Measurements from ENCODE around the gene PLXNA4.
"Not testable (repeated sequence)": the region's sequence is repeated elsewhere in the genome, so short reads cannot be mapped to it uniquely, and the experiment has no call there.

The PLXNA4 gene, protein sequence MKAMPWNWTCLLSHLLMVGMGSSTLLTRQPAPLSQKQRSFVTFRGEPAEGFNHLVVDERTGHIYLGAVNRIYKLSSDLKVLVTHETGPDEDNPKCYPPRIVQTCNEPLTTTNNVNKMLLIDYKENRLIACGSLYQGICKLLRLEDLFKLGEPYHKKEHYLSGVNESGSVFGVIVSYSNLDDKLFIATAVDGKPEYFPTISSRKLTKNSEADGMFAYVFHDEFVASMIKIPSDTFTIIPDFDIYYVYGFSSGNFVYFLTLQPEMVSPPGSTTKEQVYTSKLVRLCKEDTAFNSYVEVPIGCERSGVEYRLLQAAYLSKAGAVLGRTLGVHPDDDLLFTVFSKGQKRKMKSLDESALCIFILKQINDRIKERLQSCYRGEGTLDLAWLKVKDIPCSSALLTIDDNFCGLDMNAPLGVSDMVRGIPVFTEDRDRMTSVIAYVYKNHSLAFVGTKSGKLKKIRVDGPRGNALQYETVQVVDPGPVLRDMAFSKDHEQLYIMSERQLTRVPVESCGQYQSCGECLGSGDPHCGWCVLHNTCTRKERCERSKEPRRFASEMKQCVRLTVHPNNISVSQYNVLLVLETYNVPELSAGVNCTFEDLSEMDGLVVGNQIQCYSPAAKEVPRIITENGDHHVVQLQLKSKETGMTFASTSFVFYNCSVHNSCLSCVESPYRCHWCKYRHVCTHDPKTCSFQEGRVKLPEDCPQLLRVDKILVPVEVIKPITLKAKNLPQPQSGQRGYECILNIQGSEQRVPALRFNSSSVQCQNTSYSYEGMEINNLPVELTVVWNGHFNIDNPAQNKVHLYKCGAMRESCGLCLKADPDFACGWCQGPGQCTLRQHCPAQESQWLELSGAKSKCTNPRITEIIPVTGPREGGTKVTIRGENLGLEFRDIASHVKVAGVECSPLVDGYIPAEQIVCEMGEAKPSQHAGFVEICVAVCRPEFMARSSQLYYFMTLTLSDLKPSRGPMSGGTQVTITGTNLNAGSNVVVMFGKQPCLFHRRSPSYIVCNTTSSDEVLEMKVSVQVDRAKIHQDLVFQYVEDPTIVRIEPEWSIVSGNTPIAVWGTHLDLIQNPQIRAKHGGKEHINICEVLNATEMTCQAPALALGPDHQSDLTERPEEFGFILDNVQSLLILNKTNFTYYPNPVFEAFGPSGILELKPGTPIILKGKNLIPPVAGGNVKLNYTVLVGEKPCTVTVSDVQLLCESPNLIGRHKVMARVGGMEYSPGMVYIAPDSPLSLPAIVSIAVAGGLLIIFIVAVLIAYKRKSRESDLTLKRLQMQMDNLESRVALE (N-terminal part only)

DNA sequence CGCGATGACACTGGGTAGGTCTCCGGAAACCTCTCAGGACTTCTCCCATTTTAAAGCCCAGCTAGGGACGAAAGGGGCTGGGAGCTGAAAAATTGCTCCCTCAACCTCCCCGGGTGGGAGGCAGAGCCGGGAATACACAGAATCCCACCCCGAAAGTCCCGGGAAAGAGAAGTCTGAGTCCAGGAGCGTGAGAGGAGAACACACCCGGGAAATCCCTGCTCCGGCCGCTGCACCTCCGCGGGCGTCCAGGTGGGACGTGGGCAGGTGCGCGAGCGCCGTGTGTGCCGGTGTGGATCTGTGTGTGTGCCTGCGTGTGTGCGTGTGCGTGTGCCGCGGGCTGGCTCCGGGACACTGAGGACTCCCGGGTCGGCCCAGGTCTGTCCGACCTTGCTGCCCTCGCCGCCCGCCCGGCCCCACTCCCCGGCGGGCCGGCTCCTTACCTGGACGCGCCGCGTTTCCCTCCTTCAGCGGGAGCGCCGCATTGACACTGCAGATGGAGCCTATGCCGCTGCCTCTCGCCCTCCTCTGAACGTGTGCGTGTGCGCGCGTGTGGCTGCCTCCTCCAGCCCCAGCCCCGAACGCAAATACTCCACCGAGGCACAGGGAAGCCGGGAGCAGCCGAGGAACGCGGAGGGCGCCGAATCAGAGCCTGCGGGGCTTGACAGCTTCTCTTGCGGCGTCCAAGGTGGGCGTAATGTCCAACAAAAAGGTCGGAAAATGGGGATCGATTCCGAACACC lies at the start of gene PLXNA4:
Gene PLXNA4, minus strand, starts transcription at position 489 of the 739 bp plus-strand sequence. CDS start 67,777 bp downstream, outside the sequence.
- no peak for DNase-seq (ENCODE audit: low spot score)

DNA sequence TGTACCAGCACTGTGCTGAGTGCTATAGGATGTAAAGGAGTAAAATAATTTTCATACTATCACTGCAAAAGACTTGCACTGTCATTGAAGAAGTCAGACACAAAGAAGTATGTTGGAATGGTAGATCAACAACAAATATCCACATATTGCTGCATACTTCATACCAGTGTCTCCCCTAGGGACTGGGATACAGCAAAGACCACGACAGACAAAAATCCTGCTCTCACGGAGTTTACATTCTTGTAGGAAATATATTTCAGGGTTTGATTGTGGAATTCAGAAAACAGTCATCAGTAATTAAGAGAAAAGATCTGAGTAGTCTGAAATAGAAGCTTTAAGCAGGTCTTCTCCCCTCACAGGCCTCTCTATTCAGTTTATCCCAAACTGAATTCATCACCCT lies 49.4 kb upstream of the PLXNA4 start:
- no peak for DNase-seq (ENCODE audit: low spot score)

DNA sequence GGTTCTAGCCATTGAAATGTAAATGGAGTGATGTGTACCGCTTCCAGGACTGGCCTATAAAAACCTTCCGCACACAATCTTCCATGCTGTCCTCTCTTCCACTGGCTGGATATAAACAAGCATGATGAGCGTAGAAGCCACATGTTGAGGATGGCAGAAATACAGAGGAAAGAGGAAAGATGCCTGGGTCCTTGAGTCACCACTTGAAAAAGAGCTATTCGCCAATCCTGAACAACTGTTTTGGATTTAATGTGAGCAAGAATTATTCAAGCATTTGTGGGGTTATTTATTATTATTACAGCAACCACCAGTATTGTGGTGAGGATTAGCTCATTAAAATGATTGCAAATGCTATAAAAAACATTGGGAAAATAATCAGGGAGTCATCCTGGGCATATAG lies 45.8 kb upstream of the PLXNA4 start:
- DNase-seq (ENCODE audit: low spot score): no peak

DNA sequence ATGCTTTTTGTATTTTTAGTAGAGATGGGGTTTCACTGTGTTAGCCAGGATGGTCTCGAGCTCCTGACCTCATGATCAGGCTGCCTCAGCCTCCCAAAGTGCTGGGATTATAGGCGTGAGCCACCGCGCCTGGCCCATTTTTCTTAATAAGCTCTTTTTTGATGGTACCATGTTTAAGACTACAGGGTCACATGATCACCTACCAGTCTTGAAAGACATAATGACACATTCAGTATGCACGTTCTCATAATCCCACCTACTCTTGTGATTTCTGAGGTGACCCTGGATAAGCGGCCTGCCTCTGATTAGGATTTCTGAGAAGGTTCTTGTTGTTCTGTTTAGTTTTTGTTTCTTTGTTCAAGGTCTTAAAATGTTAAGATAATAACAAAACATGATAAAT lies 43.7 kb upstream of the PLXNA4 start:
- no peak for DNase-seq (ENCODE audit: low spot score)

DNA sequence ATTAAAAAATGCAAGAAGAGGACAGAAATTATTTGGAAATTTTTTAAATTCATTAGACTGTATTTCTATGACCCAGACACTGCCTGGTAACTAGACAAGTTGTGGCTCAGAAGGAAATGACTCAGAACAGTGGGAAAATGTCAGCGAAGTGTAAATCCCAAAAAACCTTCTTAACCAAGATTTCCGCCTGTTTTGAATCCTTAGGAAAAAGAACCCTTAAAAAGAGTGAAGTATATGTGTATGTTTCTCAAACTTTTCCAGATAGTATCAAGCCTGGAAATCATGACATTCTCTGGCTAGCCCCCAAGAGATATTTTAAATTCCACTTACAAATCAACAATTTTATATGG lies 42.7 kb upstream of the PLXNA4 start:
- no peak for DNase-seq (ENCODE audit: low spot score)

DNA sequence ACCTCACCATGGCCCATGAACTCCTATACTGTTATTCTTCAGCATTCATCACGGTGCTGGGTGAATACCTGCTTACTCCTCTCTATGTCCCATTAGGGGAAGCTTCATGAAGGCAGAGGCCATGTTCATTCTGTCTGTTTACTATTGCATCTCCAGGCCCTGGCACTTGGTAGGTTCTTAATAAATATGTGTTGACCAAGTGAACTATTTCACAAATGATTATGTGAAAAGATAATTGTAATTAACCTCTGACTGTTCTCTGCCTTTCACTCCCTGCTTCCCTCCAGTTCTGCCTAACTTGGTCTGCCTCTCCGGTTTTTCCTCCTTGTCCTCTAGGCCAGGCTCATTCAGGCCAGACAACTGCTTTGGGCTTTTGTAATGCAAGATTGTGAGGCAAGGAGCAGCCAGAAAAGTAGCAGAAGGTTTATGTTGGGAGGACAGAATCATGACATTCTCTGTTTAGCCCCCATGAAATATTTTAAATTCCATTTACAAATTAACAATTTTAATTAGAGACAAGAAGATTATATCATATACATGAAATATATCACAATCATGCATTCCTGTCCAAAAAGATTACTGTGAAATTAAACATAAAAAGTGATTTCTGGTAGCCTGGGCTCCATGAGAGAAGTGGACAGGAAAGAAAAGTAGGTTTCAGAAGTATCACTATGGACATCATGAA lies 42.1 kb upstream of the PLXNA4 start:
- no peak for DNase-seq (ENCODE audit: low spot score)

DNA sequence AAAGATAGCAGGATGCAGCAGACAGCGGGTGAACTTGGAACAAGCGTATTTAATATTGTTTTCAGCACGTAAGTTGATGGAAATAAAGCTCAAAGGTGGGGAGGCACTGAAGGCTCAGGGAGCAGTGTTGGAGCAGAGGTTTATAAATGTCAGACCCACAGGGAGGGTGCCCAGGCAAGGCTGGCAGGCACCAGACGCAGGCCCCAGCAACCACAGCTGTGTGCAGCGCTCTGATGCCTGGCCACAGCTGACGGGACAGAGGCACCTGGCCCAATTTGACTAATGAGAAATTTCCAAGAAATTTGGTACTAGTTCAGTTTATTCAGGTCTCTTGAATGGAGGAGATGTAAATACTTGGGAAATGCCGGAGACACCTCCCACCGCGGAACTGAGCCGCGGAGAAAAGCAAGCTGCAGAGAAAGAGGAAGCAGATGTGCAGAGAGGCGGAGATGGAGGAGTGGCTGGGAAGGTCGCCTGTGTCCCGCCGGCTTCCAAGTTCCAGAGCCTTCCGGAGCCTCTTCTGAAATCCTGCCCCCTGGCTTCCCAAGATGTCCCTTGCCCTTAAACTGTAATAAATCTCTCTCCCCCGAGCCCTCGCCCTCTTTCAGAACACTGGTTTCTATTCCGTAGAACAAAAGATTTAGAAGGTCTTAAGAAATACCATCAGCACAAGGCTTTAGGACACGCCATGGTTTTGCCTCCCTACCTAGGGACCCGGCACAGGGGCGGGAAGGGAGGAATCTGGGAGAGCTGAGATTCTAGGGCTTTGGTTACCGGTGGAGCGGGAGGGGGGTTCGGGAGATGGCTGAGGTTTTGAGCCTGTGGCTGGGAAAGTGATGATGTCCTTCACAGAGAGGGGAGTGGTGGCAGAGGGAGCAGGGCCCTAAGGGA lies 38.4 kb upstream of the PLXNA4 start:
- DNase-seq (ENCODE audit: low spot score): no peak

DNA sequence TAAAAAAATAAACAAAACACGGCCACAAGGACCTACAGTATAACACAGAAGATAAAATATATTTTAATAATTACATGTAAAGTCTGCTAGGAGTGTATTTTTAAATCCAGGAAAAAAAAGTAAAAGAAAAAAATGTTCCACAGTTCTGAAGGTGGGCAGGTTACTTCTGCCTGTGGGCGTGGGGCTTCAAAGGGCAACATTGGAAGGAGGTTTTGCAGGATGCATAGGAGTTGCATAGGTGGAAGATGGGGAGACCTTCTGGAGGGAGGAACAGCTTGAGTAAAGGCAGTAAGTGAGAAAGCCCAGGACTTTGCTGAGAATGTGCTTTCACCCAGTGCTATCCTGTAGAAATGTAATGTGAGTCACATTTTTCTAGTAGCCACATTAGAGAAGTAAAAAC lies 37.5 kb upstream of the PLXNA4 start:
- no peak for DNase-seq (ENCODE audit: low spot score)

DNA sequence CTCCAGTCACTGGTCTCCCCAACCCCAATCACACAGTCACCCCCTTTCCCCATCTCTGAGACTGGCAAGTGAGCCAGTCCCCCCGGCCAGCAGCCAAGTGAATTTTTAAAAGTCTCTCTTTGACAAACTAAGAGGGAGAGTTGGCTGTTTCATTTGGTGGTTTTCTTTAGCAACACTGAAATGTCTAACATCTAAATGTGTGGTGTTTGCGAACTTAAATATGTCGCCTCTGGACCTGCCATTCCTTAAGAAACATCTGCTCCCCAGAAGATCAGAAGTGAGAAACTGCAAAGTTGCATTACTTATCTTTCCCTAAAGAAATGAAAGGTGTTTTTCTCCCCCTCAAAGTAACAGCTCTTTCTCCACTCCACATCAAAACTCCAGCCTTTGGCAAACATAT lies 34.7 kb upstream of the PLXNA4 start:
- DNase-seq (ENCODE audit: low spot score): no peak

DNA sequence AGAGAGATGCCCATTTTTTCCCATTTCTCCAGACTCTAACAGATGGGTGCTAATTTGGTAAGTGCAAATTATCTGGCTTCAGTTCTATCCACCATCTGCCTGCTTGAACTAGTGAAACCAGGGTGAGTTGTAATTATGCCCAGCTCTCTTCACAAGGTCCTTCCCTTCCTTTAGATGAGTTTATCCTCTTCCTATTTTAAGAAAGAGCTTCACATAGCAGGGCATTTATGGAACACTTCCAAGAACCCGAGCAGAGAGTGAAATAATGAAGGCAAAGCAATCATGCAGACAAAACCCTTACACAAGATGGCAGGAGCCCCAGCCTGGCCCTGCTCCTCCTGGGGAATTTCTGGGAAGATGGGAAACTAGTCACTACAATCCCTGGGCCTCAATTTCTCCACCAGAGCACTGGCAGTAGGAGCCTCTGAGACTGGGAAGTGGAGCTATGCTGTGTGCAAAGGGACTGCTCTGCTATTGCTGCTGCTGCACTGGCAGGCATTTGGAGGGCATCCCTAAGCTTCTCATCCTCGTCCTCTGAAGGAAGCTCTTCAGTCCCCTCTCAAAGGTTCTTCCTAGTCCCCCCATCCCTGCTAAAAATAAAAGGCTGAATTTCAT lies 33.7 kb upstream of the PLXNA4 start:
- no peak for DNase-seq (ENCODE audit: low spot score)

DNA sequence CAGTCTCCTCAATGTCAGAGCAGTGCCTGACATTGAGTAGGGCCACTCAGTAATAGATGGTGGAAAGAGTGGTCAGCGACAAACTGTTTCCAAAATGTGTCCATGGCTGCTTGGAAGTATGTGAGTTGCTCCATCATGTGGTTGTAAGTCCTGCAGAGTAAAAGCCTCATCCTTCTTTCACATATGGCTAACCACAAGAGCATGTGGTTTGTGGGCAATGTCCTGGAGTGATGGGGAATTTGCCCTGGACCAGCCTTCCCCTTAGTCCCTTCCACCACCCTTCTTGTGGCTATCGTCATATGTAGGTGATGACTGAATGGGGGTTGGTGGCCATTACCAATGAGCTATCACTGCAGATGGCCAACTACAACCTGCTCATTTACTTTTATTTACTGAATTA lies 33.0 kb upstream of the PLXNA4 start:
- no peak for DNase-seq (ENCODE audit: low spot score)

DNA sequence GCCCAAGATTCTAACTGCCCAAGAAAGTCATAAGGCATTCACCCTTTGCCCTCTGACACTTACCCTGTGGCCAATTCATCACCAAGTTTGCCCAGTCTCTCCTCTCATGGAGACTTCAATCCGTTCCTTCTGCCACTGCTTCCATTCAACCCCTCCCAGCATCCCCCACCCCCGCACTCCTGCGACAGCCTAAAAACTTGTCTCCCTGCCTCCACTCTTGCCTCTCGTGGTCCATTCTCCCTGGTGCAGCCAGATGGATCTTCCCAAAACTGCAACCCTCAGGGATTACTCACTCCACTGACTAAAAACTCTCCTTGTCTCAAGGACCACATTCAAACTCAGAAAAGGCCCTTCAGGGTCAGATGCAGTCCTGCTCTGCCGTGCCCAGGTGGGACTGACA lies 32.3 kb upstream of the PLXNA4 start:
- DNase-seq (ENCODE audit: low spot score): no peak

DNA sequence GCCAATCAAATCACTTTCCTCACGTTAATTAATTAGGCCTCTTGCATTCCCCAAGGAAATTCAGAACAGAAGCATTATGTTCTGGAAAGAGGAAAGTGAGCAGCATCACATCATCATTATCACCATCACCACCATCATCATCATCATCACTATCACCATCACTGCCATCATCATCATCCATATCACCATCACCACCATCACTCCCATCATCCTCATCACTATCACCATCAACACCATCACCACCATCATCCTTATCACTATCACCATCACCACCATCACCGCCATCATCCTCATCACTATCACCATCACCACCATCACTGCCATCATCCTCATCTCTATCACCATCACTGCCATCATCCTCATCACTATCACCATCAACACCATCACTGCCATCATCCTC lies 31.4 kb upstream of the PLXNA4 start:
- no peak for DNase-seq (ENCODE audit: low spot score)

DNA sequence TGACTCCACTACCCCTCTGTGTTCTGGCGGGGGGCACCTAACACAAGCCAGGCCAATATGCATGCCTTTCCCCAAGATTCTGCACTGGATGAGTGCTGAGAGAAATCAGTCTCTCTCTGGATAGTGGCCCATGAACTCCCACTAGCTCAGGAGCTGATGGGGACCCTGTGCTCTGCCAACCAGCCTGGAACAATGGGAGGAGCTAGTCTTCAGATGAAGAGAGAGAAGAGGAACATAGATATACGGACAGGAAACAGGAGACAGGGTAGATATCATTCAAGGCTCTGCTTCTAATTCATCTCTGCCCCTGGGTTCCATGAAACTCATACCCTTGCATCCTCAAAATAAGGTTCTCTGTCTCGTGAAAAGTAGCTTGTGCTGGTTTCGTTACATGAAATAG lies 27.9 kb upstream of the PLXNA4 start:
- no peak for DNase-seq (ENCODE audit: low spot score)

DNA sequence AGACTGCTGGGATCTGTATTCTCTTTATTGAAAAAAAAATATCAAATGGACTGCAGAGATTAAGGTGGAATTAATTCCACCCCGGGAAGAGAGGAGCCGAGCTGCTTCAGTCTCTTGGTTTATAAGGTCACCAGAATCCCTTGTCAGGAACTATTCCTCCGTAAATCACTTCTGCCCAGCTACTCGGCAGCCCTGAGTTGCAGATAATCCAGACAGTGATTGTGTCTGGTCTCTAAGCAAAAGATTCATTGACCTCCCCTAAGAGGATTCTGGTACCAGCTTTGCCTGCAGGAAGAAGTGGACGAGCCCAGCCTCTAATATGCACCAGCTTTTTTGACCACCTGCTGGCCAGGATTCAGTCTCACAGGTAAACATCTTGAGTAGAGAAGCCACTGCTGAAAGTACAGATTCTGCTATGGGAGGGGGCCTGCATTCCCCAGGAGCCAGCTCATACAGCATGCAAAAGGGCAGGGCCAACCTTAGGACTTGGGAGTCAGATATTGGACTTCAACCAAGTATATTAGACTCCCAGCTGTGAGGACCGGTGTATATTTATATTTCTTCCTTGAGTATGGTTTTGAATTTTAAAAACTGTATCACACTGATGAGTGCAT lies 27.1 kb upstream of the PLXNA4 start:
- no peak for DNase-seq (ENCODE audit: low spot score)

DNA sequence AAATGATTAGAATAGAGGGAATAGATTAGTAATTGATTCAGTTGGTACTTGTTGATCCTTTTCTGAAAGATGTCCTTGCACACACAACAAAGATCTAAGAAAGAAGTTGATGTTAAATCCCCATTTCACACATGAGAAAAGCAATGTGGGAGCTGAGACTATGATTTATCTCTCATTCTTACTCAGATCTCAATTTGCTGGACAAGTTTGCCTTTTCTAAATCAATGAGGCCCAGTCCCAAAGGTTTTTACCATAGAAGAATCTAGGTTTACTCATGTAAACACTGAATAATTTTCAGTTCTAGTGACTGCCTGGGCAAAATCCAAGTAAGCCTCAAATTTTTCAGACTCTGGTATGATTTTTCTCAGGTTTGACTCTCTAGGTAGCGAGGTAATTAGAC lies 25.5 kb upstream of the PLXNA4 start:
- DNase-seq (ENCODE audit: low spot score): no peak

DNA sequence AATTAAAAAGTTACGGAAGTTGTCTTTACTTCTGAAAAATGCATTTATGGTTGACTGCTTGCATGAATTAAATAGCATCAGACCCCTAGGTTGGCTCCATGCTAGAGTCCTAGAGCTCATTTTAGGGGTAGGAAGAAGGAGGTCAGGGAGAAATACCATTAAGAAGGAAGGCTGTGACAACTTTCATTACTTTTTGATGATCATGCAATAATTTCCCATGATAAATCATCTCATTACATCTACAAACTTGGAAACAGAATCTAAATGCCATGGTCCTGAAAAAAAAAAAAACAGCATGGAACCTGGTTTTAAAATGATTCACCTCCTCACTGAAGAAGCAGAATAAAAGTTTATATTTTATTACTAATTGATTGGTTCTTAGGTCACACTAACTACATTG lies 20.3 kb upstream of the PLXNA4 start:
- DNase-seq (ENCODE audit: low spot score): no peak

DNA sequence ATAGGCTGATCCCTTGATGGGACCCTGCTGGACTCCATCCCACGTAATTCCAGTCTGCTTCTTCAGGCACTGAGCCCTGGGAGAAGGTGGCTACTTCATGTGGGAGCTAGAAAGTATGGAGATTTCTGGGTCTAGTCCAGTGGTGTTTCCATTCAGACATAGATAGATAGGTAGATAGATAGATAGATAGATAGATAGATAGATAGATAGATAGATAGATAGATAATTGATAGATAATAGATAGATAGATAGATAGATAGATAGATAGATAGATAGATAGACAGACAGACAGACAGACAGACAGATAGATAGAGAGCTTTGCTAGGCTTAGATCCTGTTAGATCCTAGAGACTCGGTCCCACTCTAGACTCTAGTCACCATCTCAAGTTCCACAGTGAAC lies 18.5 kb upstream of the PLXNA4 start:
- not testable (repeated sequence) for DNase-seq (ENCODE audit: low spot score)

DNA sequence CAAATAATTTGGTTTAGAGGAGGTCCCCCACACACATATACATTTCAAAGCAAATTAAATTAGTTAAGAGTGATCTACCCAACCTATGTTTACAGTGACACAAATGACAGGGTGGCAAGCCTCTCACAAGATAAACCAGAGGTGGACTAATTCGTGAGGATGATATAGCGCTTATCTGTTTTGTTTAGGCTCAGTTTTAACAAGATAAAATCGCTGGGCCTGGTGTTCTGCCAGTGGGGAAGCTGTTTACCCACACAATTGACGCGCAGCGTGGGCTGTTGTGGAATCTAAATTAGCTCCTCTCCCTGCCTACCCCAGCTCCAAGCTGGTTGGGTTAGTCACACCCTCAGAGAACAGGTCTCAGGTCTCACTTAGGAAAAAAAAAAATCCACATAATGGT lies 16.7 kb upstream of the PLXNA4 start:
- no peak for DNase-seq (ENCODE audit: low spot score)
